HG03159 (cell line): ENCODE results near the gene NCBP2.

Source experiments
- ATAC-seq: cut with Tn5 transposase; IDR thresholded peaks from one replicate; pipeline ENCODE4 v1.9.1; 2021; ENCODE audit warnings: mild to moderate bottlenecking, moderate library complexity; ENCODE audit not compliant: unreplicated experiment

The NCBP2 gene

GRCh38 chr3:196942226-196942914 lies at the start of gene NCBP2:
NCBP2 (minus strand) TSS chr3:196942528; CDS start chr3:196942503, 25 bp downstream.
- ATAC-seq = peak; percentile 88

- no peak for ATAC-seq
Measured at GRCh38 chr3:196991581-196992460, 49.5 kb upstream of the NCBP2 start.

GRCh38 chr3:196990601-196991007 lies 48.3 kb upstream of the NCBP2 start:
- no peak for ATAC-seq

GRCh38 chr3:196989721-196990262 lies 47.5 kb upstream of the NCBP2 start:
- ATAC-seq = no peak

GRCh38 chr3:196988241-196989029 lies 46.1 kb upstream of the NCBP2 start:
- no peak for ATAC-seq

GRCh38 chr3:196987022-196987421 lies 44.7 kb upstream of the NCBP2 start:
- no peak for ATAC-seq

GRCh38 chr3:196985954-196986885 lies 43.9 kb upstream of the NCBP2 start:
- ATAC-seq = no peak

GRCh38 chr3:196985298-196985697 lies 43.0 kb upstream of the NCBP2 start:
- ATAC-seq = no peak

- no peak for ATAC-seq
Measured at GRCh38 chr3:196983186-196983585, 40.9 kb upstream of the NCBP2 start.

GRCh38 chr3:196981657-196982056 lies 39.3 kb upstream of the NCBP2 start:
- ATAC-seq = no peak

- no peak for ATAC-seq
Measured at GRCh38 chr3:196979545-196979944, 37.2 kb upstream of the NCBP2 start.

- no peak for ATAC-seq
Measured at GRCh38 chr3:196976941-196977340, 34.6 kb upstream of the NCBP2 start.

GRCh38 chr3:196975349-196975748 lies 33.0 kb upstream of the NCBP2 start:
- ATAC-seq = no peak

- ATAC-seq = no peak
Measured at GRCh38 chr3:196974661-196975060, 32.3 kb upstream of the NCBP2 start.

GRCh38 chr3:196971094-196971698 lies 28.9 kb upstream of the NCBP2 start:
- no peak for ATAC-seq

- no peak for ATAC-seq
Measured at GRCh38 chr3:196970547-196971093, 28.3 kb upstream of the NCBP2 start.

- ATAC-seq = peak; percentile 38
Measured at GRCh38 chr3:196969660-196970546, 27.6 kb upstream of the NCBP2 start.

- peak; percentile 53 for ATAC-seq
Measured at GRCh38 chr3:196969134-196969659, 26.9 kb upstream of the NCBP2 start.
